Esophagus muscularis mucosa (tissue), 3 donors: Measurements from ENCODE around the gene EIF3D.

Experiments used
- POLR2A ChIP-seq: fragments of 450-650 bp; IDR thresholded peaks from one replicate; pipeline ENCODE4 v1.6.1; 2017; ENCODE audit warnings: antibody characterized with exemption, moderate library complexity, mild to moderate bottlenecking, low read depth
- TF ChIP-seq, protein P1 (sequence below), 3 experiments: fragments of 200-600 bp in 2 of 3; fragments of 450-650 bp in 1 of 3; sonication (generic) in 2 of 3; IDR thresholded peaks; one replicate each; pipeline ENCODE4 v1.5.1; 2017 to 2019; ENCODE audit warnings: antibody characterized with exemption in 3 of 3, mild to moderate bottlenecking in 2 of 3, moderate library complexity in 1 of 3

DNA sequence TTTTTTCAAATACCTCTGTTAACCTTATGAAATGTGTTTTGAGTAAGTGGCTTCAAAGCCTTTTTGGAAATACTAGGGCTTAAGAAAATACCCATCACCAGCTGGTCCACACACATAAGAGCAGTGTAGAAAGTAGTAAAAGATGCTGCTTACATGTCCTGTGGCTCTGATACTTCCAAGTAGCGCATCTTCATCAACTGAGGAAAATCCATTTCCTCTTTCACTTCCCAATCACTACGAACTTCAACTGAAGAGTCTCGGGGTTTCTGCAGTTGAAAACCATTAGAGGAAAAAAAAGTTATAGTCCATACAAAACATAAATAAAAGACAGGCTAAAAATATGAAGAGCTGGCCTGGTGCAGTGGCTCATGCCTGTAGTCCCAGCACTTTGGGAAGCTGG lies 8.5 kb downstream of the EIF3D start:
- TF ChIP-seq, protein P1, sequence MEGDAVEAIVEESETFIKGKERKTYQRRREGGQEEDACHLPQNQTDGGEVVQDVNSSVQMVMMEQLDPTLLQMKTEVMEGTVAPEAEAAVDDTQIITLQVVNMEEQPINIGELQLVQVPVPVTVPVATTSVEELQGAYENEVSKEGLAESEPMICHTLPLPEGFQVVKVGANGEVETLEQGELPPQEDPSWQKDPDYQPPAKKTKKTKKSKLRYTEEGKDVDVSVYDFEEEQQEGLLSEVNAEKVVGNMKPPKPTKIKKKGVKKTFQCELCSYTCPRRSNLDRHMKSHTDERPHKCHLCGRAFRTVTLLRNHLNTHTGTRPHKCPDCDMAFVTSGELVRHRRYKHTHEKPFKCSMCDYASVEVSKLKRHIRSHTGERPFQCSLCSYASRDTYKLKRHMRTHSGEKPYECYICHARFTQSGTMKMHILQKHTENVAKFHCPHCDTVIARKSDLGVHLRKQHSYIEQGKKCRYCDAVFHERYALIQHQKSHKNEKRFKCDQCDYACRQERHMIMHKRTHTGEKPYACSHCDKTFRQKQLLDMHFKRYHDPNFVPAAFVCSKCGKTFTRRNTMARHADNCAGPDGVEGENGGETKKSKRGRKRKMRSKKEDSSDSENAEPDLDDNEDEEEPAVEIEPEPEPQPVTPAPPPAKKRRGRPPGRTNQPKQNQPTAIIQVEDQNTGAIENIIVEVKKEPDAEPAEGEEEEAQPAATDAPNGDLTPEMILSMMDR (IDR thresholded peaks at IDR 0.05): no peak
- TF ChIP-seq POLR2A: no peak
